GM18511 (cell line): ENCODE results near the gene SMC5.
"Not testable (repeated sequence)": the region's sequence is repeated elsewhere in the genome, so short reads cannot be mapped to it uniquely, and the experiment has no call there.

Experiments
- ATAC-seq: cut with Tn5 transposase; IDR thresholded peaks from one replicate; pipeline ENCODE4 v1.9.1; 2021; ENCODE audit warnings: mild to moderate bottlenecking, moderate library complexity; ENCODE audit not compliant: unreplicated experiment

The SMC5 gene

GRCh38 chr9:70362952-70363351 lies 104.2 kb downstream of the SMC5 start:
- no peak for ATAC-seq

GRCh38 chr9:70363760-70364159 lies 105.0 kb downstream of the SMC5 start:
- ATAC-seq: no peak

DNA sequence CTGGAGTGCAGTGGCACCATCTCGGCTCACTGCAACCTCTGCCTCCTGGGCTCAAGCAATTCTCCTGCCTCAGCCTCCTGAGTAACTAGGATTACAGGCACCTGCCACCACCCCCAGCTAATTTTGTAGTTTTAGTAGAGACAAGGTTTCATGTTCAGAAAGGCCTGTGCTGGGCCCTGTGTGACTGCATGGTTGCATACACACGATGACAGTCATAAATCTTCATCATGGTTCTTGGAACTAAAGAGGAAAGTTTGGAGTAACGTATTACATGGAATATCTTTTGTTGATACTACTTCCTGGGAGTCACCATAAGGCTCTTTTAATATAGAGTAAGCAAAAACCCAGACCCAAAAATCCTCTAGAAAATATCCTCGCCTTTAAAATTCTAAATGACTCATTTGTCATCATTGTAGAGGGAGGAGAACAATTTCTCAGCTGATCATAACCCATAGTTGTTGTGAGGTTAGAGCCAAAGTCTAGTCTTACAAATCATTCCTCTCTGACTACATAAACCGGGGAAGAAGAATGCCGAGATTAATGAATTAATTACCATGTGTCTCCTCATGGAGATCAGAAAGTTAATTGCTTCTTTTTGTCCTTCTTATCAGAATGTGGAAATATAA lies 108.6 kb downstream of the SMC5 start:
- ATAC-seq: no peak

DNA sequence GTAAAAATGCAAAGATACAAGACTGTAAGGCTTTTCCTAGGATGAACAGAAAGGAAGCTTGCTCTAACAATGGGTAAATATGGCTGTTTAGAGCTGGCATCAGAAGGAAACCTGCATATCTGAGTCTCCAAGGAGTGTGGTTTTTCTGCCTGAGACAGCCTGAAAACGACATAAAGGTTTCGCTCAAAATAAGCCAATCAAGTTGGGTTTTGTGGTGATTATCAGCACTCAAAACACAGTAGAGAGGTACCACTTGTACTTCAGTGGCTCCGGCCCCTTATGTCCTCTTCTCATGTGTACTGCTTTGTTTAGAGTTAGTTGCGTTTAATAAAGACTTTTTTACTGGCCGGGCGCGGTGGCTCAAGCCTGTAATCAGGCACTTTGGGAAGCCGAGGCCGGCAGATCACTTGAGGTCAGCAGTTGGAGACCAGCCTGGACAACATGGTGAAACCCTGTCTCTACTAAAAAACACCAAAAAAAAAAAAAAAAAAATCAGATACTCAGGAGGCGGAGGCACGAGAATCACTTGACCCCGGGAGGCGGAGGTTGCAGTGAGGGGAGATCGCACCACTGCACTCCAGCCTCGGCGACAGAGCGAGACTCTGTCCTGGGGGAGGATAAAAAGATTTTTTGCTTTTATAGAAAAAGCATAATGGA lies 116.3 kb downstream of the SMC5 start:
- ATAC-seq: no peak

GRCh38 chr9:70382046-70382708 lies 123.4 kb downstream of the SMC5 start:
- ATAC-seq: no peak

DNA sequence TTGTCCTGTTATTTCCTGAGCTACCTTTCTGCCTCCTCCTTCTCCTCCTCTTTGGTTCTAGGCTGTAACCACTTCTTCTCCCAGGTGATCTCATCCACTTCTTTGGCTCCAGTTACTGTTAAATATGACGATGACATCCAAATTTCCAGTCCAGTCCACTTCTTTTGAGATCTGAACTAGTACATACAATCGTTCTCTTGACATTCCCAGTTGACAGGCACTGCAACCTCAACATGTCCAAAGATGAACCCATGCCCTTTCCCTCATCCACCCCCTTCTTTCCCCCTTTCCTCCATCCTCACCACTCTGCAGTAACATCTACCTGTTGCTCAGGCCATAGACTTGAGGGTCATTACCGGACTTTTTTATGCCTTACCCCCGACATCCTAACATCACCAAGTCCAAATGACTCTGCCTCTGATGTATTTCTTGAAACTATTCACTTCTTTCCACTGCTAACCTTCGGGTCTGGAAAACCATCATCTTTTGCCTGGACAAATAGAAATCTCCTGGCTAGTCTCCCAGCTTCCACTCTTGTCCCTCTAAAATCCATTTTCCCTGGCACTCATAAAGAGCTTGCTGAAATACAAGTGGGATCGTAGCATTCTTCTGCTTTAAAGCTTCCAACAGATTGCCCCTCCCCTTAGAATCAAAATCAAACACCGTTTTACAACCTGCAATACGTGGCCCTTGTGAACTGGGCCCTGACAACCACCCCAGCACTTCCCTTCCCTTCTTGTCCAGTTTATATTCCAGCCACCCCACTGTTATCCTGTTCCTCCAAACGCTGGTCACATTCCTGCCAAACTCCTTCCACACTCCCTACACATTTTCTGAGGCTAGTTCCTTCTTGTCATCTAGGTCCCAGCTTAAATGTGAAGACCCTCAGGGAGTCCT lies 124.2 kb downstream of the SMC5 start:
- no peak for ATAC-seq

- no peak for ATAC-seq
These were observed 126.6 kb downstream of the SMC5 start for GRCh38 chr9:70385426-70385825.

GRCh38 chr9:70387663-70388062 lies 128.9 kb downstream of the SMC5 start:
- no peak for ATAC-seq

GRCh38 chr9:70389188-70389587 lies 130.4 kb downstream of the SMC5 start:
- ATAC-seq: no peak

GRCh38 chr9:70389621-70390266 lies 131.0 kb downstream of the SMC5 start:
- no peak for ATAC-seq

DNA sequence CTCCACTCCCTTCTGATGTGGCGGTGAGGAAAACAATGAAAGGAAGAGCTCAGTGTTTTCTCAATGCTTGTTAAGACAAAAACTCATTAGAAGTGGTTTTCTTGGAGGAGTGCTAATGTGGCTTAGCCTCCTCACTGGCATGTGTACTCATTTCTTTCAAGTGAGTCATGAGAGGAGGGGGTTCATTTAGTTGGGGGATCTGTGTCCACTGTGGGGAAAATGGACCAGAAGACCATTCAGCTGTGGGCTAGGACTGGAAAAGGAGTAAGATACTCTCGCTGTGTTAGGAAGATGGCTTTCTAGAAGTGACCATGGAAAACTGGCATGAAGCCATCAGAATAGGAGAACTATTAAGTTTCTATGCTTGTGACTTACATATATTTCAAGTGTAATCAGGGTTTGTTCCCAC lies 132.2 kb downstream of the SMC5 start:
- ATAC-seq: no peak

DNA sequence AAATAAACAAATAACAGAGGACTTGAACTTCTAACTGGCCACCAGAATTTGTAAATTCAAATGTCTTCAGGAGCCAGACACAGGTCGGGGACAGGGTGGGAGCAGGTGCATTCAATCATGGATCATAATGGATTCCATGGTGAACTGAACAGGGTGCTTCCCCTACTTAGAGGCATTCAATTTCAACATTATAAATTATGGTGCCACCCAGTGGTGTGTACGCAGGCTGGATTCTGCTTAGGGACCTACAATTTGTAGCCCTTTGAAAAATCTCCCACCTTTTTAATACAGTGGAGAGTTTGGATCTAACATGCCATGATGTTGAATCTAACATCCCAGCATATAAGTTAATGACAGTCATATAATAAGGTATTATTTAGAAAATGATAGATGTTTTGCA lies 133.4 kb downstream of the SMC5 start:
- peak; percentile 69 for ATAC-seq

GRCh38 chr9:70392850-70393249 lies 134.1 kb downstream of the SMC5 start:
- ATAC-seq: no peak

- no peak for ATAC-seq
These were observed 136.9 kb downstream of the SMC5 start for GRCh38 chr9:70395652-70396051.

GRCh38 chr9:70398145-70398556 lies 139.4 kb downstream of the SMC5 start:
- peak; percentile 100 for ATAC-seq

GRCh38 chr9:70399141-70399540 lies 140.4 kb downstream of the SMC5 start:
- no peak for ATAC-seq

- no peak for ATAC-seq
These were observed 141.5 kb downstream of the SMC5 start for GRCh38 chr9:70400107-70400892.

DNA sequence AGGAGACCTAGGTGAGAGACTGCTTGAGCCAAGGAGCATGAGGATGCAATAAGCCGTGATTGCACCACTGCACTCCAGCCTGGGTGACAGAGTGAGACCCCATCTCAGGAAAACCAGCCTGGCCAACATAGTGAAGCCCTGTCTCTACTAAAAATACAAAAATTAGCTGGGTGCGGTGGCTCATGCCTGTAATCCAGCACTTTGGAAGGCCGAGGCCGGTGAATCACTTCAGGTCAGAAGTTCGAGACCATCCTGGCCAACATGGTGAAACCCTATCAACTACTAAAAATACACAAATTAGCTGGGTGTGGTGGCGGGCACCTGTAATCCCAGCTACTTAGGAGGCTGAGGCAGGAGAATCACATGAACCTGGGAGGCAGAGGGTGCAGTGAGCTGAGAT lies 142.5 kb downstream of the SMC5 start:
- not testable (repeated sequence) for ATAC-seq

DNA sequence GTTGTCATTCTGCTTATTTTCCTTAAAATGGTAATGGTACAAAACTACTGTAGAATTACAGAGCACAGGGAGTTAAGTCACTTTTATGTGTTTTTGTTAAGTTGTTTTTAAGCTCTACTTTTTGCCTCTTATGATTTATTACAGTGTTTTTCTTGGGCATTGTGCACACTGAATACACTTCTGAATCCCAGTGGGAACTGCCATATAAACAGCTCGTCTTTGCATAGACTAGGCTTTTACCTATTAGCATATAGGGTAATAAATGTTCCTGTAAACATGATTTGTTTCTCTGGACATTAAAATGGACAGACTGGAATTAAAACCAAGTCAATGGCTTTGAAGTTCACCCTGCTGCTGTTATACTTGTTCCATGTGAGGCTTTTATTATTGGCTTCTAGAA lies 143.4 kb downstream of the SMC5 start:
- no peak for ATAC-seq

DNA sequence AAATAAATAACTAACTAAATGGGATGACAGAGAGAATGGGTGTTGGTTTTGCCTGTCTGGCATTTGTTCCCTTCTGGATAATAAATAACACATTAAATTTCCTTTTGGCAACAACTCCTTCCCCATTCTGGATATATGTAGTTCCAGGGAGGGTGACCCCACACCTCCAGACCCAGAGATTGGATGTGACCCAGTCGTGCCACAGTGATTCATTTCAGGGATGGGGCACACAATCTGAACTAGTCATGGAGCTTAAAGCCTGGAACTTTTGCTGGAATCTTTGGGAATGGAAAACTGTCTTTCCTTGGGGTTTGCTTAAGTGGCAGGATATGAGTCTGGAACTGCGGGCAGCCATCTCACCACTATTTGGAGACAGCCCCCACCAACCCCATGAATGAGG lies 144.4 kb downstream of the SMC5 start:
- no peak for ATAC-seq
